ENCODE data around the gene KRTAP4-6.
"Not testable (repeated sequence)": the region's sequence is repeated elsewhere in the genome, so short reads cannot be mapped to it uniquely, and the experiment has no call there.

KRTAP4-6 gene

GRCh38 chr17:41160190-41160589 is 19.8 kb upstream of the KRTAP4-6 start:
- H3K27me3 Mint-ChIP-seq, H3K36me3 Mint-ChIP-seq: not testable (repeated sequence)

GRCh38 chr17:41153856-41154255 is 13.5 kb upstream of the KRTAP4-6 start:
- no peak overlapping the region for H3K27ac Mint-ChIP-seq
- H3K4me3 Mint-ChIP-seq = no peak overlapping the region
- no peaks in the 10 kb centered on the region for H3K4me1 Mint-ChIP-seq (ENCODE audit: low read depth)
- H3K27me3 Mint-ChIP-seq = peaks cover 4% of the 10 kb centered on the region
- no peaks in the 10 kb centered on the region for H3K9me3 Mint-ChIP-seq (ENCODE audit: low read depth)
- no peaks in the 10 kb centered on the region for H3K36me3 Mint-ChIP-seq

More at GRCh38 chr17:41160190-41160589, 19.8 kb upstream of the KRTAP4-6 start:
- H3K27ac Mint-ChIP-seq; H3K9me3 Mint-ChIP-seq (ENCODE audit: low read depth); H3K4me1 Mint-ChIP-seq (ENCODE audit: low read depth); H3K4me3 Mint-ChIP-seq: not testable (repeated sequence)

- H3K9me3 Mint-ChIP-seq (ENCODE audit: low read depth) = no peaks in the 10 kb centered on the region
- no peak overlapping the region for H3K4me3 Mint-ChIP-seq
- no peaks in the 10 kb centered on the region for H3K36me3 Mint-ChIP-seq
- H3K27ac Mint-ChIP-seq = no peak overlapping the region
- H3K27me3 Mint-ChIP-seq = no peaks in the 10 kb centered on the region
- no peaks in the 10 kb centered on the region for H3K4me1 Mint-ChIP-seq (ENCODE audit: low read depth)
Observed at GRCh38 chr17:41151525-41151924, 11.2 kb upstream of the KRTAP4-6 start.

- Mint-ChIP-seq H3K36me3 (no peaks in the 10 kb centered on the region), H3K9me3 (ENCODE audit: low read depth) (no peaks in the 10 kb centered on the region), H3K4me3 (no peak overlapping the region), H3K27me3 (no peaks in the 10 kb centered on the region), H3K4me1 (ENCODE audit: low read depth) (no peaks in the 10 kb centered on the region), H3K27ac (no peak overlapping the region)
Observed at GRCh38 chr17:41150026-41150425, 9.7 kb upstream of the KRTAP4-6 start.

GRCh38 chr17:41149652-41149985 is 9.3 kb upstream of the KRTAP4-6 start, which contains the start of gene KRTAP4-5:
KRTAP4-5 (minus strand) TSS chr17:41149825; CDS start chr17:41149767, 58 bp downstream.
- H3K36me3 Mint-ChIP-seq = no peaks in the 10 kb centered on the region
- H3K4me1 Mint-ChIP-seq (ENCODE audit: low read depth) = no peaks in the 10 kb centered on the region

GRCh38 chr17:41148971-41149651 is 8.8 kb upstream of the KRTAP4-6 start:
- H3K27ac Mint-ChIP-seq; H3K9me3 Mint-ChIP-seq (ENCODE audit: low read depth); H3K4me3 Mint-ChIP-seq; H3K4me1 Mint-ChIP-seq (ENCODE audit: low read depth); H3K36me3 Mint-ChIP-seq; H3K27me3 Mint-ChIP-seq: not testable (repeated sequence)

More at GRCh38 chr17:41149652-41149985, 9.3 kb upstream of the KRTAP4-6 start, which contains the start of gene KRTAP4-5:
- H3K9me3 Mint-ChIP-seq (ENCODE audit: low read depth) = no peaks in the 10 kb centered on the region
- no peak within 1 kb of the TSS for H3K4me3 Mint-ChIP-seq
- H3K27ac Mint-ChIP-seq = no peak within 1 kb of the TSS
- H3K27me3 Mint-ChIP-seq = no peaks in the 10 kb centered on the region

GRCh38 chr17:41147531-41148204 is 7.3 kb upstream of the KRTAP4-6 start:
- no peak overlapping the region for H3K27ac Mint-ChIP-seq
- peaks cover 7% of the 10 kb centered on the region for H3K36me3 Mint-ChIP-seq
- no peaks in the 10 kb centered on the region for H3K4me1 Mint-ChIP-seq (ENCODE audit: low read depth)
- no peak overlapping the region for H3K4me3 Mint-ChIP-seq
- H3K9me3 Mint-ChIP-seq (ENCODE audit: low read depth) = peaks cover 10% of the 10 kb centered on the region
- H3K27me3 Mint-ChIP-seq = no peaks in the 10 kb centered on the region

GRCh38 chr17:41145261-41145660 is 4.9 kb upstream of the KRTAP4-6 start:
- Mint-ChIP-seq H3K4me1 (ENCODE audit: low read depth) (no peaks in the 10 kb centered on the region), H3K27me3 (no peaks in the 10 kb centered on the region), H3K9me3 (ENCODE audit: low read depth) (peaks cover 21% of the 10 kb centered on the region), H3K36me3 (peaks cover 16% of the 10 kb centered on the region), H3K27ac (no peak overlapping the region), H3K4me3 (no peak overlapping the region)

- Mint-ChIP-seq H3K27me3 (no peaks in the 10 kb centered on the region), H3K4me1 (ENCODE audit: low read depth) (no peaks in the 10 kb centered on the region), H3K9me3 (ENCODE audit: low read depth) (peaks cover 21% of the 10 kb centered on the region), H3K27ac (no peak overlapping the region), H3K4me3 (no peak overlapping the region), H3K36me3 (peaks cover 16% of the 10 kb centered on the region)
Observed at GRCh38 chr17:41144846-41145245, 4.5 kb upstream of the KRTAP4-6 start.

- Mint-ChIP-seq H3K27me3 (no peaks in the 10 kb centered on the region), H3K9me3 (ENCODE audit: low read depth) (peaks cover 27% of the 10 kb centered on the region), H3K36me3 (peaks cover 18% of the 10 kb centered on the region), H3K4me3 (no peak overlapping the region), H3K27ac (no peak overlapping the region), H3K4me1 (ENCODE audit: low read depth) (no peaks in the 10 kb centered on the region)
Observed at GRCh38 chr17:41141361-41141760, 1.0 kb upstream of the KRTAP4-6 start.

- not testable (repeated sequence) for H3K27ac Mint-ChIP-seq, H3K27me3 Mint-ChIP-seq
- peaks cover 18% of the 10 kb centered on the region for H3K36me3 Mint-ChIP-seq
Observed at GRCh38 chr17:41139865-41140264, 479 bp downstream of the KRTAP4-6 start.

GRCh38 chr17:41133880-41134735 is 6.2 kb downstream of the KRTAP4-6 start:
- H3K9me3 Mint-ChIP-seq (ENCODE audit: low read depth) = peaks cover 7% of the 10 kb centered on the region
- H3K4me1 Mint-ChIP-seq (ENCODE audit: low read depth) = peaks cover 34% of the 10 kb centered on the region
- H3K36me3 Mint-ChIP-seq = no peaks in the 10 kb centered on the region
- H3K4me3 Mint-ChIP-seq = peak overlapping the region; percentile 33
- no peaks in the 10 kb centered on the region for H3K27me3 Mint-ChIP-seq
- H3K27ac Mint-ChIP-seq = peak overlapping the region; percentile 36

More at GRCh38 chr17:41139865-41140264, 479 bp downstream of the KRTAP4-6 start:
- peaks cover 28% of the 10 kb centered on the region for H3K9me3 Mint-ChIP-seq (ENCODE audit: low read depth)
- not testable (repeated sequence) for H3K4me3 Mint-ChIP-seq; H3K4me1 Mint-ChIP-seq (ENCODE audit: low read depth)

GRCh38 chr17:41131979-41132378 is 8.4 kb downstream of the KRTAP4-6 start:
- peaks cover 47% of the 10 kb centered on the region for H3K4me1 Mint-ChIP-seq (ENCODE audit: low read depth)
- H3K9me3 Mint-ChIP-seq (ENCODE audit: low read depth) = peaks cover 3% of the 10 kb centered on the region
- no peaks in the 10 kb centered on the region for H3K36me3 Mint-ChIP-seq
- H3K27me3 Mint-ChIP-seq = no peaks in the 10 kb centered on the region
- no peak overlapping the region for H3K27ac Mint-ChIP-seq
- H3K4me3 Mint-ChIP-seq = no peak overlapping the region

- H3K4me3 Mint-ChIP-seq = no peak overlapping the region
- no peak overlapping the region for H3K27ac Mint-ChIP-seq
- H3K9me3 Mint-ChIP-seq (ENCODE audit: low read depth) = no peaks in the 10 kb centered on the region
- H3K27me3 Mint-ChIP-seq = no peaks in the 10 kb centered on the region
- peaks cover 68% of the 10 kb centered on the region for H3K4me1 Mint-ChIP-seq (ENCODE audit: low read depth)
- no peaks in the 10 kb centered on the region for H3K36me3 Mint-ChIP-seq
Observed at GRCh38 chr17:41127371-41127770, 13.0 kb downstream of the KRTAP4-6 start.

GRCh38 chr17:41126412-41126811 is 13.9 kb downstream of the KRTAP4-6 start:
- Mint-ChIP-seq H3K9me3 (ENCODE audit: low read depth) (no peaks in the 10 kb centered on the region), H3K4me1 (ENCODE audit: low read depth) (peaks cover 59% of the 10 kb centered on the region), H3K27me3 (no peaks in the 10 kb centered on the region), H3K27ac (no peak overlapping the region), H3K36me3 (no peaks in the 10 kb centered on the region), H3K4me3 (peak overlapping the region; percentile 14)
